ENCODE results near the gene MRGPRD.

The MRGPRD gene

GRCh38 chr11:68966894-68967780, 13.6 kb downstream of the MRGPRD start:
- DNase-seq = no peak

GRCh38 chr11:68965901-68966853, 14.6 kb downstream of the MRGPRD start:
- DNase-seq = no peak

GRCh38 chr11:68963779-68964178, 17.0 kb downstream of the MRGPRD start:
- no peak for DNase-seq

- DNase-seq = no peak
Measured at GRCh38 chr11:68962527-68963250, 18.1 kb downstream of the MRGPRD start.

- DNase-seq = no peak
Measured at GRCh38 chr11:68961245-68961644, 19.5 kb downstream of the MRGPRD start.

- DNase-seq = no peak
Measured at GRCh38 chr11:68960294-68961071, 20.3 kb downstream of the MRGPRD start.

GRCh38 chr11:68959465-68960293, 21.1 kb downstream of the MRGPRD start:
- no peak for DNase-seq

- no peak for DNase-seq
Measured at GRCh38 chr11:68958211-68958610, 22.6 kb downstream of the MRGPRD start.

- no peak for DNase-seq
Measured at GRCh38 chr11:68956547-68957254, 24.1 kb downstream of the MRGPRD start.

GRCh38 chr11:68956142-68956541, 24.6 kb downstream of the MRGPRD start:
- DNase-seq = no peak

- DNase-seq = no peak
Measured at GRCh38 chr11:68955607-68955958, 25.2 kb downstream of the MRGPRD start.

GRCh38 chr11:68954836-68955606, 25.8 kb downstream of the MRGPRD start:
- no peak for DNase-seq

GRCh38 chr11:68950762-68951161, 30.0 kb downstream of the MRGPRD start:
- no peak for DNase-seq

- DNase-seq = no peak
Measured at GRCh38 chr11:68950270-68950669, 30.5 kb downstream of the MRGPRD start.

GRCh38 chr11:68948935-68949334, 31.9 kb downstream of the MRGPRD start:
- no peak for DNase-seq

GRCh38 chr11:68948496-68948895, 32.3 kb downstream of the MRGPRD start:
- DNase-seq = no peak

GRCh38 chr11:68947151-68947550, 33.6 kb downstream of the MRGPRD start:
- no peak for DNase-seq

GRCh38 chr11:68946416-68947090, 34.2 kb downstream of the MRGPRD start:
- DNase-seq = no peak

GRCh38 chr11:68942751-68943271, 38.0 kb downstream of the MRGPRD start:
- DNase-seq = no peak
